HEK293T (cell line): ENCODE data around the gene DLEU7.

Experiments
- CTCF ChIA-PET: fragments of 350-600 bp; formaldehyde crosslinking; extraction: SDS; loops from one replicate; lab custom pipeline; 2021; ENCODE audit warnings: antibody characterized with exemption, inconsistent platforms; lab: Yijun Ruan, JAX
- POLR2A ChIA-PET: fragments of 350-600 bp; formaldehyde crosslinking; extraction: SDS; loops from one replicate; lab custom pipeline; 2020; ENCODE audit warnings: antibody characterized with exemption, inconsistent platforms; lab: Yijun Ruan, JAX
- DNase-seq: peaks from one replicate; pipeline ENCODE4 v3.0.0; 2012; ENCODE audit warnings: mixed read lengths; ENCODE audit errors: extremely low spot score
- ARNT ChIP-seq: fragments of 450-650 bp; IDR thresholded peaks from 2 replicates; pipeline ENCODE4 v1.6.1; 2017; ENCODE audit warnings: mild to moderate bottlenecking
- BHLHE40 ChIP-seq: fragments of 450-650 bp; IDR thresholded peaks from 2 replicates; pipeline ENCODE4 v1.6.1; 2016; ENCODE audit warnings: mild to moderate bottlenecking, moderate library complexity, borderline replicate concordance
- CTBP1 ChIP-seq: fragments of 450-650 bp; IDR thresholded peaks from 2 replicates; pipeline ENCODE4 v1.6.1; 2016; ENCODE audit warnings: borderline replicate concordance
- ELF4 ChIP-seq: fragments of 450-650 bp; IDR thresholded peaks from 2 replicates; pipeline ENCODE4 v1.6.1; 2017; ENCODE audit warnings: antibody characterized with exemption
- FOXA1 ChIP-seq: fragments of 450-650 bp; IDR thresholded peaks from 2 replicates; pipeline ENCODE4 v1.6.1; 2016; ENCODE audit warnings: mild to moderate bottlenecking
- FOXK2 ChIP-seq: fragments of 450-650 bp; IDR thresholded peaks from 2 replicates; pipeline ENCODE4 v1.6.1; 2016; ENCODE audit warnings: mild to moderate bottlenecking
- FOXM1 ChIP-seq: fragments of 450-650 bp; IDR thresholded peaks from 2 replicates; pipeline ENCODE4 v1.6.1; 2017; ENCODE audit warnings: mild to moderate bottlenecking, borderline replicate concordance
- HDGF ChIP-seq: fragments of 450-650 bp; IDR thresholded peaks from 2 replicates; pipeline ENCODE4 v1.6.1; 2017; ENCODE audit warnings: antibody characterized with exemption, borderline replicate concordance
- L3MBTL2 ChIP-seq: fragments of 450-650 bp; conservative IDR thresholded peaks from 2 replicates; pipeline ENCODE4 v1.6.1; 2016; ENCODE audit warnings: mild to moderate bottlenecking
- LEF1 ChIP-seq: fragments of 450-650 bp; IDR thresholded peaks from 2 replicates; pipeline ENCODE4 v1.6.1; 2017; ENCODE audit warnings: mild to moderate bottlenecking, borderline replicate concordance
- NFRKB ChIP-seq: fragments of 450-650 bp; IDR thresholded peaks from 2 replicates; pipeline ENCODE4 v1.6.1; 2016; ENCODE audit warnings: mild to moderate bottlenecking, moderate library complexity
- SP1 ChIP-seq: fragments of 450-650 bp; IDR thresholded peaks from 2 replicates; pipeline ENCODE4 v1.6.1; 2017
- SUZ12 ChIP-seq: fragments of 450-650 bp; IDR thresholded peaks from 2 replicates; pipeline ENCODE4 v1.6.1; 2016; ENCODE audit warnings: mild to moderate bottlenecking
- TARDBP ChIP-seq: fragments of 450-650 bp; IDR thresholded peaks from 2 replicates; pipeline ENCODE4 v1.6.1; 2016
- ZNF384 ChIP-seq: fragments of 450-650 bp; IDR thresholded peaks from 2 replicates; pipeline ENCODE4 v1.6.1; 2016
- TF ChIP-seq, protein P1 (sequence below): fragments of 450-650 bp; IDR thresholded peaks from 2 replicates; pipeline ENCODE4 v1.6.1; 2016

Gene DLEU7

DNA sequence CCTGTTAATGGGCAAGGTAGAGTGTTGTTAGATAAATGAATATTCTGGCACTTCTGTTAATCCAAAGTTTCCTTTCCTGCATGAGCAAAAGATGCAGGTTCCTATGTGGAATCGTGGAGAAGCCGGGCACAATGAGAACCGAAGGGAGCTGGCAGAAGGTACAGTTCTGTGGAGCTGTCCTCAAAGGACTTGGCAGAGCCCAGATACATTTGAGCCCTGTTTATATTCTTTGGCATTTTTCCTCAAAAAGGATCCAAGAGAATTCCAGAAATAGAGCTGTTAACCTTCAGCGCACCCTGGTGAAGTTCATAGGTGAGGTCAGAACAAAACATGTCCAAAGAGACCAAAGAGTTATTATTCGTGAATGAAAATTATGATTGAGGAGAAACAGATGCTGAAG, 4.0 kb upstream of the DLEU7 start:
- no peak for DNase-seq
- POLR2A ChIA-PET: no interaction called here
- TF ChIP-seq L3MBTL2: no peak
- TF ChIP-seq ZNF384: no peak
- no peak for TF ChIP-seq LEF1
- CTCF ChIA-PET: interaction anchor here (0.6 kb wide), 1 partner anchor 24 kb away, joined by 3 read pairs; no protein-coding TSS in a partner anchor

GRCh38 chr13:50846861-50847475, 3.5 kb upstream of the DLEU7 start:
- no peak for DNase-seq
- POLR2A ChIA-PET: no interaction called here
- TF ChIP-seq ZNF384: no peak
- no peak for TF ChIP-seq NFRKB
- TF ChIP-seq LEF1: no peak
- TF ChIP-seq SUZ12: no peak
- no peak for TF ChIP-seq HDGF
- TF ChIP-seq FOXK2: no peak
- TF ChIP-seq TARDBP: no peak
- no peak for TF ChIP-seq CTBP1
- TF ChIP-seq, protein P1, sequence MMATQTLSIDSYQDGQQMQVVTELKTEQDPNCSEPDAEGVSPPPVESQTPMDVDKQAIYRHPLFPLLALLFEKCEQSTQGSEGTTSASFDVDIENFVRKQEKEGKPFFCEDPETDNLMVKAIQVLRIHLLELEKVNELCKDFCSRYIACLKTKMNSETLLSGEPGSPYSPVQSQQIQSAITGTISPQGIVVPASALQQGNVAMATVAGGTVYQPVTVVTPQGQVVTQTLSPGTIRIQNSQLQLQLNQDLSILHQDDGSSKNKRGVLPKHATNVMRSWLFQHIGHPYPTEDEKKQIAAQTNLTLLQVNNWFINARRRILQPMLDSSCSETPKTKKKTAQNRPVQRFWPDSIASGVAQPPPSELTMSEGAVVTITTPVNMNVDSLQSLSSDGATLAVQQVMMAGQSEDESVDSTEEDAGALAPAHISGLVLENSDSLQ: no peak
- TF ChIP-seq ELF4: no peak
- no peak for TF ChIP-seq FOXA1
- TF ChIP-seq SP1: no peak
- TF ChIP-seq L3MBTL2: no peak
- TF ChIP-seq BHLHE40: no peak
- no peak for TF ChIP-seq ARNT
- CTCF ChIA-PET: no interaction called here

DNA sequence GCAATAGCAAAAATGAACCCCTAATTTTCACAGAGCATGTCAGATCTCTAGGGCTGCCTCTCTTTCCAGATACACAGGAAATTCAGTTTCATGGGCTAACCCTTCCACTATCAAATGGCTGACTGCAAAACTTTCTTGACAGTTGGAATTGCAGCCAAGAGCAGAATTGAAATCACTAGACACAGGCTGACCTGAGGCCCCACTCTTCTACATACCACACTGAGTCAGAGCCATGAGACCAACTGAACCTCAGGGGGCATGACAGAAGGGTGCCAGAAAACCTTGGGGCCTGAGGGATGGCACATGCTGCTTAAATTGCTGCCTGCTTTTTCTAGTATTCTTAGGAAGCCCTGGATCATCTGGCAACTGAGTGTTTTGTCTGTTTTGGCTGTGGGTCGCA, 1.7 kb upstream of the DLEU7 start:
- ChIA-PET CTCF (no interaction called here), POLR2A (no interaction called here)
- no peak for DNase-seq
- TF ChIP-seq SUZ12: no peak
- TF ChIP-seq FOXK2: no peak
- no peak for TF ChIP-seq ARNT
- no peak for TF ChIP-seq LEF1
- no peak for TF ChIP-seq ELF4
- no peak for TF ChIP-seq HDGF
- no peak for TF ChIP-seq ZNF384

DNA sequence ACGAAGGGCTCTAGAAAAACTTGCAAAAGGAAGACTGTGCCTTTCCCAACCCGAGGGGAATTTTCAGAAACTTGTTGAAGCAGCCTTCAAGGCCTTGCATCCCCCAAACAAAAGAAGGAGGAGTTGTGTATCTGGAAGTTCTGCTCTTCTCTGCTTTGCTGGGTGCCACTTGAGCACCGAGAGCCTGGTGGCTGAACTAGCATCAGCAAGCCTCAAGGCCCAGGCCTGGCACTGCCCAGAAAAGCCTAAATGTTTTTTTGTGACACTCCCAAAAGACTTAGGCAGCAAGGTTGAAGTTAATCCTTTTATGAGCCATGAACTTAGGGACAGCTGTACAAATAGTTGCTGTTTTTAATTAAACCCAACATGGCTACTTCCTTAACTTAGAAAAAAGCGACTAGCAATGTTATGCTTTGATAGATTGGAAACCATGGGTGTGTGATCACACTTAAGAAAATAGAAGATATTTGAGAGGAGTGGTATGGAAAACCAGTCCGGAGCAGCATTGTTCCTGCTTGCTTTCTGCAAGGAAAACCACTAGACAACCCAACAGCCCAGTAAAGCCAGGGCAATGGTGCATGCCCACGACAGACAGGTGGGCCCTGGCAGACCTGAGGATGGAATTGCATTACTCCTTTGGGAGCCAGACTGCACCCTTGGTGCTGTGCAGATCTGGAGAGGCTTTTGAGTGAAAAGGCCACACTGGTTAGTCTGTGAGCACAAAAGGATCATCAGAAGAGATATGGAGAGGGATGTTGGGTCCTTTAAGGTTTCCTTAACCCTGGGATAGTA, 788 bp upstream of the DLEU7 start:
- DNase-seq: no peak
- TF ChIP-seq SUZ12 (no peak), L3MBTL2 (no peak), LEF1 (no peak), NFRKB (no peak), CTBP1 (no peak), FOXM1 (no peak), ZNF384 (no peak), HDGF (no peak), ELF4 (no peak), FOXA1 (no peak), BHLHE40 (no peak), TARDBP (no peak)
- TF ChIP-seq, protein P1: no peak
- ChIA-PET POLR2A (no interaction called here), CTCF (no interaction called here)

GRCh38 chr13:50842990-50843256, 569 bp downstream of the DLEU7 start:
- no peak for DNase-seq
- ChIA-PET POLR2A (no interaction called here), CTCF (no interaction called here)
- no peak for TF ChIP-seq SP1
- no peak for TF ChIP-seq LEF1
- TF ChIP-seq SUZ12: no peak
- TF ChIP-seq HDGF: no peak
- TF ChIP-seq ARNT: no peak
- no peak for TF ChIP-seq ELF4
- TF ChIP-seq FOXA1: no peak
- TF ChIP-seq CTBP1: no peak
- no peak for TF ChIP-seq NFRKB
- no peak for TF ChIP-seq BHLHE40
- TF ChIP-seq FOXM1: no peak
- TF ChIP-seq TARDBP: no peak
- no peak for TF ChIP-seq FOXK2
- TF ChIP-seq ZNF384: no peak
- TF ChIP-seq, protein P1: no peak
- TF ChIP-seq L3MBTL2: no peak

DNA sequence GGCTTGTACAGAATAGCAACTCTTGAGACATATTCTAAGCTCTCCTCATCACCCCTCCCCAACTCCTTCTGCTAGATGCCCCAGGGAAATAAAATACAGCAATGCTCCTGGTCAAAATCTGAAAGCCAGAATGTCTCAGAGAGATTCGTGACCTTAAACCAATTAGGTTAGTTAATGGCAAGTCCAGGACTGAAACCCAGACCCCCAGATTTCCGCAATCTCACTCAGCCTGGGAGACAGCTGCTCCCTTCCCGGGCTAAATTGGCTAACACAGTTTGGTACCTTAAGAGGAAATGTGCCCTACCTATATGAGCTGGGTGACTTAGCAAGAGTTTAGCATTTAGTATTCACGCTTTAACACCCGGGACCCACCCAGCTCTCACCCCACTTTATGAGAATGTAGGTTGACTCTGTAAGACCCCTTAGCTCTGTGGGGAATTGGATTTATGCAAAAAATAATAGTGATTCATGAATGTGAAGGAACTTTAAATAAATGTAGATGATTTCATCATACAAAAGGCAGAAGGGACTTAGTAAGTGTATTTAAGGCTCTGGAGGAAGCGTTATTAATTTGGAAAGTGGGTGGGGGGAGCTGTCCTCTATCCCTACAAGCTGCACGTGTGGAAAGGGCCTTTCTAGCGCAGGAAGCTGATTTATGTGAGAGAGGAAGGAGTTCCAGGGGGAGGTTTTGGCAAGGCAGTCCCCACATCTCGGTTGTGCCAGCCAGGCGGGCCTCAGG, 1.1 kb downstream of the DLEU7 start:
- TF ChIP-seq FOXA1 (no peak), SP1 (no peak), NFRKB (no peak), HDGF (no peak), SUZ12 (no peak)
- DNase-seq: no peak
- ChIA-PET CTCF (no interaction called here), POLR2A (no interaction called here)
